Measurements from ENCODE around the gene LILRB4.
"Not testable (repeated sequence)": the region's sequence is repeated elsewhere in the genome, so short reads cannot be mapped to it uniquely, and the experiment has no call there.

Gene LILRB4

GRCh38 chr19:54650108-54650655 lies 12.6 kb upstream of the LILRB4 start:
- no peak for DNase-seq (ENCODE audit: low spot score)

DNA sequence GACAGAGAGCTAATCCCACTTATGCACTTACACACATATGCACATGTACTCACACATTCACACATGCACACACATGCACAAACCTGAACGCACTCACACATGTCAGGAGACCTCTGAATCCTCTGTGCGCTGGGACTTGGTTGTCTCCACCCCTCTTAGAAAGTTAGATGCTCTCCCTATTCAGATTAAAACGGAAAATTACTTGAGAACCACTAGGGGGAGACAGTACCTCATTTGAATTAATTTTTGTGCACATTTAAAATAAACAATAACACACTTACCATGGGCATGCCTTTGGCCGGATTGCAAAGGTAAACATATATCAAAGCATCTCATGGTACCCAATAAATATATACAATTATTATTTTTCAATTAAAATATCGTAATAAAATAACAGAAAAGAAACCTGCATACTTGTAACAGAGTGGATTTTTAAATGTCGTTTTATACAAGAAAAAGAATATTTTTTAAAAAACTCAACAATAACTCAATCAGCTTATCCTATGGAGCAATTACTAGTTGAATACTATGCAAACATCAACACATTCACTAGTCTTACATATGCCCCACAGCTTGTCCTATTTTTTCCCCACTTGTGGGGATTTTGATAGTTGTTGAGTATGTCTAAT lies 9.5 kb upstream of the LILRB4 start:
- DNase-seq (ENCODE audit: low spot score): peak; percentile 62

DNA sequence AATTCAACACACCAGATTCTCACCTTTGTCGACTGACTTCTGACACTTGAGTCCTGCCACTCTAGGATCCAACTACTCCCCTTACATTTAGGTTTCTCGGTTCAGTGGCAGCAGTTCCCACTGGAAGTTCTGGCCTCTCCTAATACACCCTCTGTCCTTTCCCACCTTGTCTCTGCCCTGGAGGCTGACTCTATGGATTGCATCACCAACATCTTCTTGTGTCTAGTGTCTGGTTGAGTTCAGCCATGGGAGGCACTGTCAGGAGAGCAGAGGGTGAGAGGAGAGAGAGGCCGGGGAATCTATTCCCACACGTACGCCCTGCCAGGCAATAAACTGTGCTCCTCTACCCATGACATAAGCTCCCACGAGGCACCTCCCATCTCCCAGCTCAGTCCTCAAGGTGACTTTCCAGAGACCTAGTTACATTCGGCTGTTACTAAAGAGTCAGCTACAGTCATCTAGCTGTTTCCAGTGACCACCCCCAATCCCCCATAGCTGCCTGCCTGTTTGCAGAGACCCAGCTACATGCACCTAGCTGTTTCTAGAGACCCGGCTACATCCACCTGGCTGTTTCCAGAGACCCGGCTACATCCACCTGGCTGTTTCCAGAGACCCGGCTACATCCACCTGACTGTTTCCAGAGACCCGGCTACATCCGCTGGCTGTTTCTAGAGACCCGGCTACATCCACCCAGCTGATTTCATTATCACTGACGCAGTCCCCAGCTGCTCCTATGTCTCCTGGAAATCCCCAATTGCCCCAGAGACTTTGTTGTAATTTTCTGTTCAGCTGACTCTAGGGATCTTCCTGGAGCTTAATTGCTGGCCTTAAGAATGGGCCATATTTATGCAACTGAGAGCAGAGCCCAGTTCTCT lies 8.1 kb upstream of the LILRB4 start:
- no peak for DNase-seq (ENCODE audit: low spot score)

DNA sequence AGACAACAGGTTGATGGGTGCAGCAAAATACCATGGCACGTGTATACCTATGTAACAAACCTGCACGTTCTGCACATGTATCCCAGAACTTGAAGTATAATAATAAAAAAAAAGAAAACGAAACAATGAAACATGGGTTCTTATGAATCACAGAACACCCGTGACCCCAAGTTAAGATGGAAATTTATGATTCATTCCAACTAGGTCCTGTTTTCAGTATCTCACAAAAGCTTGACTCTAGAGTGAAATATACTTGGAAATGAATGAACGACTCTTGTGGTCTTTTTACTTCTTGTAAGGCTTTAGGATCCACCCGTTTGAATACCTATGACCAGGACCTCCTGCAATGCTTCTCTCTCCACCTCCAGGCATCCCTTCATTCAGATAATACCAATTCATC lies 3.5 kb upstream of the LILRB4 start:
- DNase-seq (ENCODE audit: low spot score): no peak

GRCh38 chr19:54660306-54660705 lies 2.5 kb upstream of the LILRB4 start:
- DNase-seq (ENCODE audit: low spot score): no peak

- no peak for DNase-seq (ENCODE audit: low spot score)
These were observed 1.8 kb upstream of the LILRB4 start for GRCh38 chr19:54660964-54661363.

GRCh38 chr19:54661846-54662481 lies 821 bp upstream of the LILRB4 start:
- DNase-seq (ENCODE audit: low spot score): no peak

GRCh38 chr19:54665530-54665929 lies 2.7 kb downstream of the LILRB4 start:
- DNase-seq (ENCODE audit: low spot score): no peak

GRCh38 chr19:54667217-54667616 lies 4.4 kb downstream of the LILRB4 start:
- DNase-seq (ENCODE audit: low spot score): no peak

GRCh38 chr19:54668353-54668752 lies 5.6 kb downstream of the LILRB4 start:
- DNase-seq (ENCODE audit: low spot score): no peak

- no peak for DNase-seq (ENCODE audit: low spot score)
These were observed 8.0 kb downstream of the LILRB4 start for GRCh38 chr19:54670576-54671357.

DNA sequence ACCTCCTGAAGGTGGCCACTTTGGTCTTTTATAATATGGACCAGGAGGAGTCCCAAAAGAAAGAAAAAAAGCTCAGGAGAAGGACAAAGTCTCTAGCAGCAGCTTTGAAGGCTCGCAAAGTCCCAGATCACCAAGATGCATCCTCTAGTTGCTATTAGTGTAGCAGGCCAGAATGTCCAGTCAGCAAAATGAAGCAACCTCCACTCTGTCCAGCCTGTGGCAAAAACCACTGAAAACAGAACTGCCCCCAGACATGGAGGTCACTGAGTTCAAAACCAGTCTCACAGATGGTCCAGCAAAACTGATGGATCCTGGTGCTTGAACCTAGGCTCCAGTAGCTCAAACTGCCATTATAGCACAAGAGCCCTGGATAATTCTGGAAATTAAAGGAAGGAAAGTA lies 10.4 kb downstream of the LILRB4 start:
- no peak for DNase-seq (ENCODE audit: low spot score)

- peak; percentile 67 for DNase-seq (ENCODE audit: low spot score)
These were observed 11.3 kb downstream of the LILRB4 start for GRCh38 chr19:54674021-54674617.

DNA sequence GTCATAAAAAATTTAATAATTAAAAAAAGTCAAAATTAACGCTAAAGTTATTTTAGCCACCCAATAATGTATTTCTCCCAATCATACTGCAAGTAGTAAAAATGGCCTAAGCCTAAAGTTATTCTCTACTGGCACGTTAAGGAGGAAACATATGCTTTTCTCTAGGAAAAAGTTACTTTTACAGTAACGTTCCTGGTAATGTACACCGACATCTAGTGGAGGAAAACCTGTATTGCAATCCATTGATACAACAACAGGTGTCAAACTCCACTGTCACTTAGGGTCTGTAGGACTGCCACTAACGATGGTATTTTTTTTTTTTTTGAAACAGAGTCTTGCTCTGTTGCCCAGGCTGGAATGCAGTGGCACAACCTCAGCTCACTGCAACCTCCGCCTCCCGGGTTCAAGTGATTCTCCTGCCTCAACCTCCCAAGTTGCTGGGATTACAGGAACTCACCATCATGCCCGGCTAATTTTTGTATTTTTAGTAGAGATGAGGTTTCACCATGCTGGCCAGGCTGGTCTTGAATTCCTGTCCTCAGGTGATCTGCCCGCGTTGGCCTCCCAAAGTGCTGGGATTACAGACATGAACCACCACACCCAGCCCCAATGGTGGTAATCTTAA lies 13.5 kb downstream of the LILRB4 start:
- peak; percentile 73 for DNase-seq (ENCODE audit: low spot score)

DNA sequence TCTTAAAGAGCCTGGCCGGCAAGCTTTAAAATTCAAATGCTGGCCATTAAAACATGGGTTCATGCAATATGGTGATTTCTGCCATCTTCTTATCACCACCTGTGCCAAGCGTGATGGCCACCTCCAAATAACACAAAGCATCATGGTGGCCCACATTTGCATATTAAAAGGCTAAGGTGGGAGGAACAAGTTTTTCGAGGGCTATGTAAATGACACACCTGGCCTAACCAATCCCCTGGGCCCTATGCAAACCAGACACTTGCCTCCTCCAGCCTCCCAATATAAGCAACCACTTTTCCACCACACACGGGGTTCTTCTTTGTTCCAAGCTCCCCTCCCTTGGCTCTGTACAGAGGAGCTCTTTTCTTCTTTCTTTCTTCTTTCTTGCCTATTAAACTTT lies 14.4 kb downstream of the LILRB4 start:
- DNase-seq (ENCODE audit: low spot score): peak; percentile 16

DNA sequence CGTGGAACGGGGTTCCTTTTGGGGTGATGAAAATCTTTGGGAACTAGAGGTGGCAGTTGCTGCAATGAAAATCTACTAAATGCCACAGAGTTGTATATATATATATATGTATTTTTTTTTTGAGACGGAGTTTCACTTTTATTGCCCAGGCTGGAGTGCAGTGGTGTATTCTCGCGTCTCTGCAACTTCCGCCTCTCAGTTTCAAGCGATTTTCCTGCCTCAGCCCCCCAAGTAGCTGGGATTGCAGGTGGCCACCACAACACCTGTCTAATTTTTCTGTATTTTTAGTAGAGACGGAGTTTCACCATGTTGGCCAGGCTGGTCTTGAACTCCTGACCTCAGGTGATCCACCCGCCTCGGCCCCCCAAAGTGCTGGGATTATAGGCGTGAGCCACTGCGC lies 18.8 kb downstream of the LILRB4 start:
- not testable (repeated sequence) for DNase-seq (ENCODE audit: low spot score)

DNA sequence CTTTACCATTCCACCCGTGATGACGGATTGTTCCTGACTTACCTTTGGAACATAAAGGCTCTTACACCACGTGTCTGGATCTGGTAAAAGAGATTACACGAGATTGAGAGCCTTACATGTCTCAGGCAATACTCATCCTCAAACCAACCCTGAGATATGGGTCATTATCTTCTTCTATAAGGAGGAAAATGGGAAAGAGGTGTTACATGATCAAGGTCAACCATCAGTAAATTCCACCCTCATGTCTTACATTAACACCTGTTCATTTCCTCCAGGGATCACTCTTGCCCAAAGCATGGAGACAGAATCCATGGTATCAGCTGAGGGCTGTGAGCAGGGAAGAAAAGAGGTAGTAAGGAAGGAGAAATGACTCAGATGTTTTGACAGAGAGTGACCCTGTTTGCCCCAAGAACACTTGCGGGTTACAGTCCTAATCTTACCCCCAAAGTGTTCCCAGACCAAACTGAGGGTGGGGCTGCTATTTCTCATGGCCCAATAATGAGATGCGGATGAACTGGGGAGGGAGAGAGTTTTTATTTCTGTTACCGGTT lies 19.6 kb downstream of the LILRB4 start:
- no peak for DNase-seq (ENCODE audit: low spot score)

GRCh38 chr19:54684527-54684926 lies 21.7 kb downstream of the LILRB4 start:
- peak; percentile 35 for DNase-seq (ENCODE audit: low spot score)

- DNase-seq (ENCODE audit: low spot score): no peak
These were observed 29.0 kb downstream of the LILRB4 start for GRCh38 chr19:54691582-54692297.

- DNase-seq (ENCODE audit: low spot score): no peak
These were observed 29.5 kb downstream of the LILRB4 start for GRCh38 chr19:54692298-54692615.

Data from NAMALWA (cell line).